Measurements from ENCODE around the gene PIK3R1. TPM values are rescaled to one million over a fixed set of nuclear protein-coding genes. Genes with fewer than 3 reads are reported as not detected.

Gene PIK3R1
- total RNA-seq, 3 donors from 2014 or later: 66.7 to 197 (median 74.9) TPM

DNA sequence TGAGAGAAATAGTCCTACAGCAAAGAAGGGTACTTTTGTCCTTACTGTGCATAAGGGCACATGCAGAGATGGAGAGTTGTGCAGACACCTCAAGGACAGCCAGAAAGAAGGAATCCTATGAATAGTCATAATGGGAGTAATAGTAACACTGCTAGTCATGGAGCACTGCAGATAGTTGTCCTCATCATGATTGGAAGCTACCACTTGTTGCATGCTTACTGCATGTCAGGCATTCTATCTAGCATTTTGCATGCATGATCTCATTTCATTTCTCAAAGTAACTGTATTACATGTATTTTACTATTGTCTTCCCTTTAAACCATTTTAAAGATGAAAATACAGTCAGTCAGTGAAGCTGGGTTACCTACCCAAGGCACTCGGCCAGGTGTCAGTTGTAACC, 81.3 kb downstream of the PIK3R1 start:
- intact Hi-C loops (cut with DNase I, micrococcal nuclease): loop anchor here in 1 of 2 donors (5.0 kb wide), 1 partner anchor 665 kb away; no protein-coding TSS in a partner anchor
- no peak for ATAC-seq
- Histone ChIP-seq H3K4me3 (no peak overlapping the region), H3K4me1 (ENCODE audit: low read depth) (no peaks in the 10 kb centered on the region), H3K9me3 (no peaks in the 10 kb centered on the region), H3K36me3 (ENCODE audit: low read depth) (no peaks in the 10 kb centered on the region)
- DNase-seq: no peak
- TF ChIP-seq, protein P1, sequence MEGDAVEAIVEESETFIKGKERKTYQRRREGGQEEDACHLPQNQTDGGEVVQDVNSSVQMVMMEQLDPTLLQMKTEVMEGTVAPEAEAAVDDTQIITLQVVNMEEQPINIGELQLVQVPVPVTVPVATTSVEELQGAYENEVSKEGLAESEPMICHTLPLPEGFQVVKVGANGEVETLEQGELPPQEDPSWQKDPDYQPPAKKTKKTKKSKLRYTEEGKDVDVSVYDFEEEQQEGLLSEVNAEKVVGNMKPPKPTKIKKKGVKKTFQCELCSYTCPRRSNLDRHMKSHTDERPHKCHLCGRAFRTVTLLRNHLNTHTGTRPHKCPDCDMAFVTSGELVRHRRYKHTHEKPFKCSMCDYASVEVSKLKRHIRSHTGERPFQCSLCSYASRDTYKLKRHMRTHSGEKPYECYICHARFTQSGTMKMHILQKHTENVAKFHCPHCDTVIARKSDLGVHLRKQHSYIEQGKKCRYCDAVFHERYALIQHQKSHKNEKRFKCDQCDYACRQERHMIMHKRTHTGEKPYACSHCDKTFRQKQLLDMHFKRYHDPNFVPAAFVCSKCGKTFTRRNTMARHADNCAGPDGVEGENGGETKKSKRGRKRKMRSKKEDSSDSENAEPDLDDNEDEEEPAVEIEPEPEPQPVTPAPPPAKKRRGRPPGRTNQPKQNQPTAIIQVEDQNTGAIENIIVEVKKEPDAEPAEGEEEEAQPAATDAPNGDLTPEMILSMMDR (IDR thresholded peaks at IDR 0.05): no peak

DNA sequence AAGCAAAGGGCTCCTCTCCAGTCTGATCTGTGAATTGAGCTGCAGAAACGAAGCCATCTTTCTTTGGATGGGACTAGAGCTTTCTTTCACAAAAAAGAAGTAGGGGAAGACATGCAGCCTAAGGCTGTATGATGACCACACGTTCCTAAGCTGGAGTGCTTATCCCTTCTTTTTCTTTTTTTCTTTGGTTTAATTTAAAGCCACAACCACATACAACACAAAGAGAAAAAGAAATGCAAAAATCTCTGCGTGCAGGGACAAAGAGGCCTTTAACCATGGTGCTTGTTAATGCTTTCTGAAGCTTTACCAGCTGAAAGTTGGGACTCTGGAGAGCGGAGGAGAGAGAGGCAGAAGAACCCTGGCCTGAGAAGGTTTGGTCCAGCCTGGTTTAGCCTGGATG, 82.1 kb downstream of the PIK3R1 start:
- intact Hi-C loops (cut with DNase I, micrococcal nuclease): loop anchor here in 1 of 2 donors (5.0 kb wide), 1 partner anchor 665 kb away; no protein-coding TSS in a partner anchor
- TF ChIP-seq, protein P1 (IDR thresholded peaks at IDR 0.05): no peak
- DNase-seq (no peak), ATAC-seq (no peak)
- Histone ChIP-seq H3K4me1 (ENCODE audit: low read depth) (no peaks in the 10 kb centered on the region), H3K9me3 (no peaks in the 10 kb centered on the region), H3K36me3 (ENCODE audit: low read depth) (no peaks in the 10 kb centered on the region), H3K4me3 (no peak overlapping the region)

DNA sequence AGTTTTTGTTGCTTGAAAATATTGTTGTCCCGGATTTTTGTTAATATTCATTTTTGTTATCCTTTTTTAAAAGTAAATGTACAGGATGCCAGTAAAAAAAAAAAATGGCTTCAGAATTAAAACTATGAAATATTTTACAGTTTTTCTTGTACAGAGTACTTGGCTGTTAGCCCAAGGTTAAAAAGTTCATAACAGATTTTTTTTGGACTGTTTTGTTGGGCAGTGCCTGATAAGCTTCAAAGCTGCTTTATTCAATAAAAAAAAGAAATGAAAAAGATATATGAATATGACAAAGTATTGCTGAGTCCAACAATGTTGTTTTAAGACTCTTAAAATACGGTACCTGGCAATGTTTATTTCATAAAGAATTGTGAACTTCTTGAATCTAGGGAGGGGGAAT, 82.9 kb downstream of the PIK3R1 start:
- intact Hi-C loops (cut with DNase I, micrococcal nuclease): loop anchor here in 1 of 2 donors (5.0 kb wide), 1 partner anchor 664 kb away; no protein-coding TSS in a partner anchor
- DNase-seq (no peak), ATAC-seq (no peak)
- TF ChIP-seq, protein P1 (IDR thresholded peaks at IDR 0.05): no peak
- Histone ChIP-seq H3K4me1 (ENCODE audit: low read depth) (no peaks in the 10 kb centered on the region), H3K4me3 (no peak overlapping the region), H3K36me3 (ENCODE audit: low read depth) (no peaks in the 10 kb centered on the region), H3K9me3 (no peaks in the 10 kb centered on the region)

DNA sequence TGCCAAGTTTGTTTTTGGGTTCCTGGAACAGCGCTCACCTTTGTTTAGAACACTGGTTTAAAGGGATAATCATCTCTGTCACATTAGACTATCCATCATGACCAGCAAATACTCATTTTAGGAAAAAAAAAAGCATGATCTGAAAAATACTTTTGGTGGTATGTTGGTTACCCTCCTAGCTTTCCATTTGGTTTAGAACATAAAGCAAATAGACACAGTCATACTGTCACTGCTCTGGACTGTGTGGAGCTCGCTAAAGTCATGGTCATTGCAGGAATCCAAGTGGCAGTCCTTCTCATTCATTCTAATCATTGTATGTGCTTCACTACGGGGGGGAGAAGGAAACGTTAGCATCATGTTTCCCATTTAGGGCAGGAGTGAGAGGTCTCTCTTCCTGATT, 83.5 kb downstream of the PIK3R1 start:
- H3K4me1 ChIP-seq (ENCODE audit: low read depth): no peaks in the 10 kb centered on the region
- H3K36me3 ChIP-seq (ENCODE audit: low read depth): no peaks in the 10 kb centered on the region
- ATAC-seq (no peak), DNase-seq (no peak)
- H3K9me3 ChIP-seq: no peaks in the 10 kb centered on the region
- no peak overlapping the region for H3K4me3 ChIP-seq
- TF ChIP-seq, protein P1 (IDR thresholded peaks at IDR 0.05): no peak
- intact Hi-C loops (cut with DNase I, micrococcal nuclease): loop anchor here in 1 of 2 donors (5.0 kb wide), 1 partner anchor 663 kb away; no protein-coding TSS in a partner anchor

DNA sequence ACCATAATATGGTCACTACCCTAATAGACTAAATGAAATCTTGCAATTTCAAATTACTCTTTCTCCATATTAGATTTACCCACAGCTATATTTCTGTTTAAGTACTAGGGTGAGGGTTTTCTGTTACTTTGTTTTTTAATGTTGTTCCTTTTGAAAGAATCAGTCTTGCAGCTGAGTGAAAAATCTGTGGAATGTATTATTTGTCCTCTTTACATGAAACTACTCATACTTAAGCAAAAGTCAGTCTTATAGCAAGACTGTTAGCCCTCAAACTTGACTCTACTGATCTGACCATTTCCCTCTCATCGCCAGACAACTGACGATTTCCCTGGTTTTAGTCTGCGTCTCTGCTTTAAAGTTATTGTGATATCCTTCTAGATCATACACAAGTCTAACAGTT, 84.0 kb downstream of the PIK3R1 start:
- ATAC-seq (no peak), DNase-seq (no peak)
- Histone ChIP-seq H3K9me3 (no peaks in the 10 kb centered on the region), H3K4me1 (ENCODE audit: low read depth) (no peaks in the 10 kb centered on the region), H3K4me3 (no peak overlapping the region), H3K36me3 (ENCODE audit: low read depth) (no peaks in the 10 kb centered on the region)
- TF ChIP-seq, protein P1 (IDR thresholded peaks at IDR 0.05): no peak
- intact Hi-C loops (cut with DNase I, micrococcal nuclease): loop anchor here in 1 of 2 donors (5.0 kb wide), 1 partner anchor 663 kb away; no protein-coding TSS in a partner anchor
